Medulla oblongata (tissue), 1 donor: ENCODE data around the gene ACKR3.

Experiments used
- DNase-seq: peaks from one replicate; pipeline ENCODE4 v3.0.0-alpha.2; 2015; ENCODE audit errors: extremely low spot score

ACKR3 gene

GRCh38 chr2:236569573-236569973 is at the start of gene ACKR3:
Gene ACKR3, plus strand, starts transcription at chr2:236569825. Its CDS starts 10,641 bp downstream, at chr2:236580466.
- peak; percentile 90 for DNase-seq

- DNase-seq: no peak
Observed at GRCh38 chr2:236521556-236521955, 48.1 kb upstream of the ACKR3 start.

- no peak for DNase-seq
Observed at GRCh38 chr2:236523249-236523648, 46.4 kb upstream of the ACKR3 start.

- DNase-seq: no peak
Observed at GRCh38 chr2:236525411-236525997, 44.1 kb upstream of the ACKR3 start.

- no peak for DNase-seq
Observed at GRCh38 chr2:236526455-236527158, 43.0 kb upstream of the ACKR3 start.

- no peak for DNase-seq
Observed at GRCh38 chr2:236527159-236527630, 42.4 kb upstream of the ACKR3 start.

GRCh38 chr2:236529606-236530005 is 40.0 kb upstream of the ACKR3 start:
- peak; percentile 43 for DNase-seq

GRCh38 chr2:236530512-236530911 is 39.1 kb upstream of the ACKR3 start:
- DNase-seq: no peak

GRCh38 chr2:236531195-236531594 is 38.4 kb upstream of the ACKR3 start:
- DNase-seq: no peak

GRCh38 chr2:236531996-236532395 is 37.6 kb upstream of the ACKR3 start:
- no peak for DNase-seq

- DNase-seq: no peak
Observed at GRCh38 chr2:236533343-236533742, 36.3 kb upstream of the ACKR3 start.

- DNase-seq: no peak
Observed at GRCh38 chr2:236535024-236535423, 34.6 kb upstream of the ACKR3 start.

- no peak for DNase-seq
Observed at GRCh38 chr2:236536727-236537398, 32.8 kb upstream of the ACKR3 start.

- no peak for DNase-seq
Observed at GRCh38 chr2:236538242-236538641, 31.4 kb upstream of the ACKR3 start.

- DNase-seq: no peak
Observed at GRCh38 chr2:236541008-236541562, 28.5 kb upstream of the ACKR3 start.

- no peak for DNase-seq
Observed at GRCh38 chr2:236544362-236544761, 25.3 kb upstream of the ACKR3 start.

GRCh38 chr2:236545248-236545658 is 24.4 kb upstream of the ACKR3 start:
- no peak for DNase-seq

- DNase-seq: peak; percentile 18
Observed at GRCh38 chr2:236545814-236546480, 23.7 kb upstream of the ACKR3 start.

GRCh38 chr2:236546561-236547002 is 23.0 kb upstream of the ACKR3 start:
- no peak for DNase-seq

GRCh38 chr2:236547725-236548124 is 21.9 kb upstream of the ACKR3 start:
- no peak for DNase-seq

- no peak for DNase-seq
Observed at GRCh38 chr2:236548179-236548921, 21.3 kb upstream of the ACKR3 start.
